A673 (cell line): Measurements from ENCODE around the gene PPP1R14B. TPM values are rescaled to one million over a fixed set of nuclear protein-coding genes. Genes with fewer than 3 reads are reported as not detected.
A peak's percentile ranks its signal among the peaks of the same experiment; 100 is the strongest.

Experiments
- BruUV-seq: library from RNA; stranded (reverse); fragments of 400-500 nt; replicated peaks from 2 replicates; lab custom pipeline; 2021; lab: Mats Ljungman, UMichigan
- CTCF ChIA-PET: fragments of 300-600 bp; sonication (Branson Sonifier 250); formaldehyde crosslinking; loops from one replicate; lab custom pipeline; 2022; ENCODE audit warnings: antibody characterized with exemption; lab: Charles Lee
- POLR2A ChIA-PET: fragments of 300-600 bp; sonication (Branson Sonifier 250); formaldehyde crosslinking; loops from one replicate; lab custom pipeline; 2022; ENCODE audit warnings: antibody characterized with exemption; ENCODE audit not compliant: low non-redundant PET; lab: Charles Lee
- DNase-seq: peaks from one replicate; pipeline ENCODE4 v3.0.0-alpha.2; 2015; ENCODE audit warnings: low spot score
- H3K27ac ChIP-seq: fragments of 200-600 bp; sonication (generic); 2 replicates; pipeline ENCODE4 v1.5.1; 2016; ENCODE audit warnings: mixed run types, low read depth, mild to moderate bottlenecking, mixed read lengths, antibody characterized with exemption, low read length; ENCODE audit not compliant: poor library complexity, severe bottlenecking
- H3K27me3 ChIP-seq: fragments of 200-600 bp; sonication (generic); replicated peaks from 2 replicates; pipeline ENCODE4 v1.6.1; 2017; ENCODE audit warnings: mixed run types, low read depth, mild to moderate bottlenecking, mixed read lengths, antibody characterized with exemption, low read length; ENCODE audit not compliant: insufficient read depth, poor library complexity
- H3K36me3 ChIP-seq: fragments of 200-600 bp; sonication (generic); 2 replicates; pipeline ENCODE4 v1.6.1; 2016; ENCODE audit warnings: mixed run types, mild to moderate bottlenecking, mixed read lengths, antibody characterized with exemption, low read length; ENCODE audit not compliant: insufficient read depth, poor library complexity, severe bottlenecking
- H3K4me1 ChIP-seq: fragments of 200-600 bp; sonication (generic); 2 replicates; pipeline ENCODE4 v1.6.1; 2017; ENCODE audit warnings: mixed run types, mild to moderate bottlenecking, mixed read lengths, antibody characterized with exemption, low read length; ENCODE audit not compliant: insufficient read depth, poor library complexity, severe bottlenecking
- H3K4me3 ChIP-seq: fragments of 200-600 bp; sonication (generic); 2 replicates; pipeline ENCODE4 v1.5.1; 2016; ENCODE audit warnings: low read depth, mixed run types, mild to moderate bottlenecking, mixed read lengths, low read length; ENCODE audit not compliant: poor library complexity, severe bottlenecking
- H3K9me3 ChIP-seq: fragments of 200-600 bp; sonication (generic); 2 replicates; pipeline ENCODE4 v1.6.1; 2016; ENCODE audit warnings: mixed run types, low read depth, mild to moderate bottlenecking, mixed read lengths, antibody characterized with exemption, low read length; ENCODE audit not compliant: poor library complexity, severe bottlenecking
- CTCF ChIP-seq: fragments of 300-800, 200-600 bp; sonication (generic); conservative IDR thresholded peaks from 2 replicates; pipeline ENCODE4 v1.5.1; 2017; ENCODE audit warnings: low read depth, mild to moderate bottlenecking, antibody characterized with exemption, low read length, moderate library complexity, mixed read lengths
- EZH2 ChIP-seq: fragments of 200-600 bp; sonication (generic); IDR thresholded peaks from 2 replicates; pipeline ENCODE4 v1.6.1; 2017; ENCODE audit warnings: borderline replicate concordance, low read depth, mild to moderate bottlenecking, mixed read lengths, antibody characterized with exemption, low read length; ENCODE audit not compliant: poor library complexity, severe bottlenecking
- intact Hi-C: fragments of 100-400 bp; cut with micrococcal nuclease; formaldehyde crosslinking; loops from one replicate; pipeline ENCODE4 v1.10.0; 2022; ENCODE audit not compliant: unreplicated experiment
- total RNA-seq: library from RNA; stranded (reverse); gene quantifications from 2 replicates; pipeline ENCODE4 v1.2.3, GENCODE V29; 2021

PPP1R14B gene
- total RNA-seq, 1 experiment from 2014 or later, result 378 TPM

- Histone ChIP-seq H3K9me3 (no peaks in the 10 kb centered on the region), H3K27ac (peak overlapping the region; percentile 68), H3K4me3 (peak overlapping the region; percentile 79), H3K4me1 (peaks cover 27% of the 10 kb centered on the region), H3K36me3 (peaks cover 27% of the 10 kb centered on the region), H3K27me3 (no peaks in the 10 kb centered on the region)
- intact Hi-C loops, result no loop called here
- DNase-seq, result peak; percentile 55
- TF ChIP-seq CTCF, result peak; percentile 64
- no peak for TF ChIP-seq EZH2
- BruUV-seq, result TSS peak; percentile 30
- CTCF ChIA-PET, result interaction anchor here (0.6 to 1.7 kb wide), 14 partner anchors 9 to 79 kb away, joined by 3 to 11 read pairs (median 5); partner anchors contain the start of genes PRDX5 and TRMT112
- POLR2A ChIA-PET, result no interaction called here
Measured at GRCh38 chr11:64252003-64252872, 5.5 kb upstream of the PPP1R14B start.

GRCh38 chr11:64251753-64252002 lies 4.9 kb upstream of the PPP1R14B start:
- TF ChIP-seq CTCF (no peak), EZH2 (no peak)
- H3K4me3 ChIP-seq, result peak overlapping the region; percentile 79
- no TSS peak for BruUV-seq
- intact Hi-C loops, result no loop called here
- no peaks in the 10 kb centered on the region for H3K27me3 ChIP-seq
- ChIA-PET POLR2A (no interaction called here), CTCF (interaction anchor here (0.6 to 1.7 kb wide), 9 partner anchors 10 to 70 kb away, joined by 3 to 11 read pairs (median 4); partner anchors contain the start of genes PRDX5 and TRMT112)
- H3K27ac ChIP-seq, result peak overlapping the region; percentile 68
- H3K9me3 ChIP-seq, result no peaks in the 10 kb centered on the region
- H3K36me3 ChIP-seq, result peaks cover 25% of the 10 kb centered on the region
- H3K4me1 ChIP-seq, result peaks cover 27% of the 10 kb centered on the region
- DNase-seq, result no peak

GRCh38 chr11:64251016-64251752 lies 4.4 kb upstream of the PPP1R14B start, which contains the start of gene PLCB3:
Gene PLCB3, plus strand, starts transcription at chr11:64251530. Its CDS starts 120 bp downstream, at chr11:64251650.
- peak; percentile 78 for TF ChIP-seq CTCF
- no peak for TF ChIP-seq EZH2
- Histone ChIP-seq H3K9me3 (no peaks in the 10 kb centered on the region), H3K4me3 (peak within 1 kb of the TSS; percentile 79), H3K27me3 (no peaks in the 10 kb centered on the region), H3K36me3 (peaks cover 20% of the 10 kb centered on the region), H3K27ac (peak within 1 kb of the TSS; percentile 68), H3K4me1 (peaks cover 27% of the 10 kb centered on the region)
- CTCF ChIA-PET, result interaction anchor here (0.6 to 1.7 kb wide), 4 partner anchors 10 to 67 kb away, joined by 3 to 11 read pairs (median 7); partner anchors contain the start of genes PRDX5 and TRMT112
- no TSS peak for BruUV-seq
- intact Hi-C loops, result no loop called here
- POLR2A ChIA-PET, result no interaction called here
- DNase-seq, result peak; percentile 74
